Prostate gland (tissue), 2 donors: ENCODE measurements around the gene OAS3.

Experiments used
- POLR2A ChIP-seq: fragments of 450-650 bp; IDR thresholded peaks from one replicate; pipeline ENCODE4 v1.6.1; 2016; ENCODE audit warnings: antibody characterized with exemption, mild to moderate bottlenecking
- POLR2AphosphoS5 ChIP-seq: sonication (generic); formaldehyde crosslinking; IDR thresholded peaks from one replicate; pipeline ENCODE4 v1.6.1; 2017; ENCODE audit warnings: antibody characterized with exemption
- TF ChIP-seq, protein P1 (sequence below), 4 experiments: fragments of 200-600 bp in 2 of 4; fragments of 450-650 bp in 2 of 4; sonication (generic) in 2 of 4; IDR thresholded peaks; 1 replicate in 3 of 4; 2 replicates in 1 of 4; pipeline ENCODE4 v1.5.1; 2016 to 2019; ENCODE audit warnings: antibody characterized with exemption in 4 of 4, mild to moderate bottlenecking in 2 of 4, moderate library complexity in 2 of 4

DNA sequence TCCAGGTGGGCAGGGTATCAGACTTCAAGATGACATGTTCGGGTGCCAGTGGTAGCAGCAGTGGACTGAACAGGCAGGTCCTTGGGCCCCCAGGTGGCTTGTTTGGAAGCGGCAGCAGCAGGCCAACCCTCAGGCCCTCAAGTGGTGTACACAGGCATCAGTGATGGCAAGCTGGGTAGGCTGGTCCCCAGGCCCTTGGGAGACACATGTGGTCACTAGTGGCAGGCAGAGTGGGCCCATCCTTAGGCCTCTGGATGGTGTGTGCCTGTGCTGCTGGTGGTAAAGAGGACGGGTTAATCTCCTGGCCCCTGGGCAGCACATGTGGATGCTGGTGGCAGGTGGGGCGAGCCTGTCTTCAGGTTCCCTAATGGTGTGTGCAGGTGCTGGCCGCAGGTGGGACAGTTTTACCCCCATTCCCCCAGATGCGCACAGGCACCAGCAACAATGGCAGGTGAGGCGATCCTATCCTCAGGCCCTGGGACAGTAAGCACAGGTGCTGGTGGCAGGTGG is 48.1 kb downstream of the OAS3 start:
- TF ChIP-seq POLR2AphosphoS5 (no peak), POLR2A (no peak)
- TF ChIP-seq, protein P1, sequence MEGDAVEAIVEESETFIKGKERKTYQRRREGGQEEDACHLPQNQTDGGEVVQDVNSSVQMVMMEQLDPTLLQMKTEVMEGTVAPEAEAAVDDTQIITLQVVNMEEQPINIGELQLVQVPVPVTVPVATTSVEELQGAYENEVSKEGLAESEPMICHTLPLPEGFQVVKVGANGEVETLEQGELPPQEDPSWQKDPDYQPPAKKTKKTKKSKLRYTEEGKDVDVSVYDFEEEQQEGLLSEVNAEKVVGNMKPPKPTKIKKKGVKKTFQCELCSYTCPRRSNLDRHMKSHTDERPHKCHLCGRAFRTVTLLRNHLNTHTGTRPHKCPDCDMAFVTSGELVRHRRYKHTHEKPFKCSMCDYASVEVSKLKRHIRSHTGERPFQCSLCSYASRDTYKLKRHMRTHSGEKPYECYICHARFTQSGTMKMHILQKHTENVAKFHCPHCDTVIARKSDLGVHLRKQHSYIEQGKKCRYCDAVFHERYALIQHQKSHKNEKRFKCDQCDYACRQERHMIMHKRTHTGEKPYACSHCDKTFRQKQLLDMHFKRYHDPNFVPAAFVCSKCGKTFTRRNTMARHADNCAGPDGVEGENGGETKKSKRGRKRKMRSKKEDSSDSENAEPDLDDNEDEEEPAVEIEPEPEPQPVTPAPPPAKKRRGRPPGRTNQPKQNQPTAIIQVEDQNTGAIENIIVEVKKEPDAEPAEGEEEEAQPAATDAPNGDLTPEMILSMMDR (IDR thresholded peaks at IDR 0.05): no peak
